Right lobe of liver (tissue), 4 donors: Measurements from ENCODE around the gene ARNT2.

Experiments used
- CTCF ChIP-seq, 4 donors: fragments of 200-600 bp in 3 of 4; fragments of 450-650 bp in 1 of 4; IDR thresholded peaks; one replicate each; pipeline versions ENCODE4 v1.5.1 to v1.8.0; 2016 to 2022; ENCODE audit warnings: antibody characterized with exemption in 4 of 4, mild to moderate bottlenecking in 2 of 4
- POLR2A ChIP-seq: fragments of 450-650 bp; IDR thresholded peaks from one replicate; pipeline ENCODE4 v1.6.1; 2017; ENCODE audit warnings: antibody characterized with exemption, mild to moderate bottlenecking
- donor health status: DM: no; HTN: no; CAD: no.
- donor health status: DM: no; HTN: no; CAD: no.
- donor health status: DM: no; HTN: yes; CAD: no.

DNA sequence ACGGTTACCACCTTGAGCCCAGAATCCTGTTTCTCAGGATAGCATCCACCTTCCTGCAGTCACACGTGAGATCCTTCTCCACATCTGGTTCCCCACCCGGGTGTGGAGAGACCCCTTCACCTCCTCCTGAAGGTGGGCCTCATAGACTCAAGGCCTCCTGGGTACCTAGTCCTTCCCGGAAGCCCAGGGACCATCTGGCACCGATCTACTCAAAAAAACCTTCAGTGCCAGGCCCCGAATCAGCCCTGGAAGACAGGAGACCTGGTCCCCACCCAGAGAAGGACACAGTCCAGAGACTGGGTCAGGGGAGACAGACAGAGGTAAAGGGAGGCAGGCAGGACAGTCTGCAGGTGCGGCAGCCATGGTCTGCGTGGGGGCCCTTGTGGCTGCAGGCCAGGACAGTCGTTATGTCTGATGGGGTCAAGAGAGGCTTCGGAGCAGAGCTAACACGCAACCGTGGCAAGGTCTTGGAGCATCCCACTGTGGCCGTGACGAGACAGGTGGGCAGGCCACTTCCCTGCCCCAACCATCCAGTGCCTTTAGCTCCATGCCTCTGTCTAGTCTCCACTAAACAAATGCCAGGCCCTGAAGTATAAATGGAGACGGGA, 178.7 kb downstream of the ARNT2 start:
- no peak for TF ChIP-seq CTCF (IDR thresholded peaks at IDR 0.05)
- TF ChIP-seq POLR2A: no peak
